ENCODE measurements around the gene EID2. TPM values are rescaled to one million over a fixed set of nuclear protein-coding genes. Genes with fewer than 3 reads are reported as not detected.
A peak's percentile ranks its signal among the peaks of the same experiment; 100 is the strongest.

The EID2 gene, protein sequence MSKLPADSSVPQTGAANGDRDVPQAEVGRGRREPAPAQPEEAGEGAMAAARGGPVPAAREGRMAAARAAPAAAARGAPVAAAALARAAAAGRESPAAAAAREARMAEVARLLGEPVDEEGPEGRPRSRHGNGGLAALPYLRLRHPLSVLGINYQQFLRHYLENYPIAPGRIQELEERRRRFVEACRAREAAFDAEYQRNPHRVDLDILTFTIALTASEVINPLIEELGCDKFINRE
- total RNA-seq: 10 to 100 TPM; 11.4 to 12.0 TPM

- Histone ChIP-seq H3K4me1 (ENCODE audit: control insufficient read depth in 1 of 2, low read depth in 2 of 2) (peaks cover 13 to 22% of the 10 kb centered on the region in 2 donors), H3K36me3 (no peaks in the 10 kb centered on the region), H3K27me3 (replicated peaks; ENCODE audit: insufficient read depth) (no peaks in the 10 kb centered on the region), H3K27ac (peak within 1 kb of the TSS; percentile 89 to 92), H3K4me3 (peak within 1 kb of the TSS; percentile 95), H3K9me3 (no peaks in the 10 kb centered on the region)
- DNase-seq (ENCODE audit: low spot score) (peak; percentile 85), ATAC-seq (ENCODE audit: insufficient number of reproducible peaks, low FRiP score, low read depth) (peak; percentile 68)
- TF ChIP-seq, protein P1, sequence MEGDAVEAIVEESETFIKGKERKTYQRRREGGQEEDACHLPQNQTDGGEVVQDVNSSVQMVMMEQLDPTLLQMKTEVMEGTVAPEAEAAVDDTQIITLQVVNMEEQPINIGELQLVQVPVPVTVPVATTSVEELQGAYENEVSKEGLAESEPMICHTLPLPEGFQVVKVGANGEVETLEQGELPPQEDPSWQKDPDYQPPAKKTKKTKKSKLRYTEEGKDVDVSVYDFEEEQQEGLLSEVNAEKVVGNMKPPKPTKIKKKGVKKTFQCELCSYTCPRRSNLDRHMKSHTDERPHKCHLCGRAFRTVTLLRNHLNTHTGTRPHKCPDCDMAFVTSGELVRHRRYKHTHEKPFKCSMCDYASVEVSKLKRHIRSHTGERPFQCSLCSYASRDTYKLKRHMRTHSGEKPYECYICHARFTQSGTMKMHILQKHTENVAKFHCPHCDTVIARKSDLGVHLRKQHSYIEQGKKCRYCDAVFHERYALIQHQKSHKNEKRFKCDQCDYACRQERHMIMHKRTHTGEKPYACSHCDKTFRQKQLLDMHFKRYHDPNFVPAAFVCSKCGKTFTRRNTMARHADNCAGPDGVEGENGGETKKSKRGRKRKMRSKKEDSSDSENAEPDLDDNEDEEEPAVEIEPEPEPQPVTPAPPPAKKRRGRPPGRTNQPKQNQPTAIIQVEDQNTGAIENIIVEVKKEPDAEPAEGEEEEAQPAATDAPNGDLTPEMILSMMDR (IDR thresholded peaks at IDR 0.05): peak; percentile 80
Measured at GRCh38 chr19:39539518-39540332, at the start of gene EID2. EID2 (minus strand) TSS chr19:39540161; CDS start chr19:39540079, 82 bp downstream.

DNA sequence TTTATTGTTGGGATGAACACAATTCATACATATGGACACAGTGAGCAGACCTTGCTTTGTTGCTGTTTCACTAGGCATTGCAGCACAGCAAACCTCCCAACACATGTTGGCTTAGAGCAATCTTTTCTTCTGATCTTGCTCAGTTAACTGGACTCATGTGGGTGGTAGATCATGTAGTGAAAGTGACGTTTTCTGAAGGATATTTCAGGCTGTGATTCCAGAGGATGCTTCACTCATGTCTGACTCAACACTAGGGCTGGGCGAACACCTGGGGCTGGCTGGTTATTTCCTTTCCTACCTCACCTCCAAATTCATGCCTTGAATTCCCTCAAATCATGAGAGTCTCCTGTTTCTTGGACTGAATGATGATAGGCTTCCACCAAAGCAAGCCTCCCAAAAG, 48.1 kb upstream of the EID2 start:
- H3K27ac ChIP-seq: no peak overlapping the region
- no peak for DNase-seq (ENCODE audit: low spot score)
- H3K4me3 ChIP-seq: no peak overlapping the region
- ATAC-seq (ENCODE audit: insufficient number of reproducible peaks, low FRiP score, low read depth): no peak
- TF ChIP-seq, protein P1 (IDR thresholded peaks at IDR 0.05): no peak
- no peaks in the 10 kb centered on the region for H3K4me1 ChIP-seq (ENCODE audit: control insufficient read depth in 1 of 2, low read depth in 2 of 2)
- no peaks in the 10 kb centered on the region for H3K9me3 ChIP-seq
- H3K27me3 ChIP-seq (replicated peaks; ENCODE audit: insufficient read depth): no peaks in the 10 kb centered on the region
- no peaks in the 10 kb centered on the region for H3K36me3 ChIP-seq

DNA sequence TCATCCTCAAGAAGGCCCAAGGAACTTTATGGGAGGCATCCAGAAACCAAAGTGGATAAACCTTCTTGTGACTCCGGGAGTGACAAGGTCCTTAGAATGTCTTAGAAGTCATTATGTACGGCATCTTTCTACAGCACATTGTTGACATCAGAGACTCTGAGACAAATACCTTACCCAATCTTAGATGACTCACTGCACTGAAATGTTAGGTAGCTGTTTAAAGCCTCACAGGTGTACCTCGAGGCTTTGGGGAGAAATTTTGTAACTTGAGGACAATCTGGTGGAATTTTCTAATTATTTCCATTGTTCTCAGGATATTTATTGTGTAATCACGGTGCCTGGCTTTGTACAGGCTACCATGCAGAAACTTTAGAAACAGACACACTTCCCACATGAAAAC, 47.5 kb upstream of the EID2 start:
- no peaks in the 10 kb centered on the region for H3K27me3 ChIP-seq (replicated peaks; ENCODE audit: insufficient read depth)
- H3K27ac ChIP-seq: no peak overlapping the region
- H3K4me1 ChIP-seq (ENCODE audit: control insufficient read depth in 1 of 2, low read depth in 2 of 2): no peaks in the 10 kb centered on the region
- no peak for ATAC-seq (ENCODE audit: insufficient number of reproducible peaks, low FRiP score, low read depth)
- H3K36me3 ChIP-seq: no peaks in the 10 kb centered on the region
- TF ChIP-seq, protein P1 (IDR thresholded peaks at IDR 0.05): no peak
- DNase-seq (ENCODE audit: low spot score): no peak
- no peak overlapping the region for H3K4me3 ChIP-seq
- H3K9me3 ChIP-seq: no peaks in the 10 kb centered on the region

DNA sequence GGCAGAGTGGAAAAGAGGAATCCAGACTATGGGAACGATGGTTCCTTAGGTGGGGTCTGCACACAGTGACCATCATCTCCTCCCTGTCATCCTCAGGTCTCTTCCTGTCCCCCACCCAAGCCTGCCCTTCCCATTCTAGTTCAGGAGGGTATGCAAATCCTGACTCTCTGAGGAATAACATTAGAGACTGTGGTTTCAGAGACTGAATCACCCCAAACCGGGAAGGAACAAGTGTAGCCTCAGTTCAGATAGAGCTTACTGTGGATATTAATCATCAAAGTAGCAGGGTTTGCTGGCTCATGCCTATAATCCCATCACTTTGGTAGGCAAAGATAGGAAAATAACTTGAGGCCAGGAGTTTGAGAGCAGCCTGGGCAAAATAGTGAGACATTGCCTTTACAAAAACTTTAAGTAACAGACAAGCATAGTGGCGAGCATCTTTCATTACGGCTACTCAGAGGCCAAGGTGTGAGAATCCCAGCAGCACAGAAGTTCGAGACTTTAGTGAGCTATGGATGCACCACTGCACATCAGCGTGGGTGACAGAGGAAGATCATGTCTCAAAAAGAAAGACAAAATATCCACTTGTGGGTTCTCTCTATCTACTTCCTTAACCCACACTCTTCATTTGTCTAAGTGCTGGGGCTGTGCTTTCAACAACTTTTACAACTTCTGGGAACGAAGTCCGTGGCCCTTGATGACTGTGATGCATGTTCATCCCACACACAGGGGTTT, 43.1 kb upstream of the EID2 start:
- Histone ChIP-seq H3K36me3 (no peaks in the 10 kb centered on the region), H3K27me3 (replicated peaks; ENCODE audit: insufficient read depth) (no peaks in the 10 kb centered on the region), H3K9me3 (no peaks in the 10 kb centered on the region), H3K4me1 (ENCODE audit: control insufficient read depth in 1 of 2, low read depth in 2 of 2) (no peaks in the 10 kb centered on the region), H3K4me3 (no peak overlapping the region), H3K27ac (no peak overlapping the region)
- no peak for DNase-seq (ENCODE audit: low spot score)
- TF ChIP-seq, protein P1 (IDR thresholded peaks at IDR 0.05): no peak
- no peak for ATAC-seq (ENCODE audit: insufficient number of reproducible peaks, low FRiP score, low read depth)

DNA sequence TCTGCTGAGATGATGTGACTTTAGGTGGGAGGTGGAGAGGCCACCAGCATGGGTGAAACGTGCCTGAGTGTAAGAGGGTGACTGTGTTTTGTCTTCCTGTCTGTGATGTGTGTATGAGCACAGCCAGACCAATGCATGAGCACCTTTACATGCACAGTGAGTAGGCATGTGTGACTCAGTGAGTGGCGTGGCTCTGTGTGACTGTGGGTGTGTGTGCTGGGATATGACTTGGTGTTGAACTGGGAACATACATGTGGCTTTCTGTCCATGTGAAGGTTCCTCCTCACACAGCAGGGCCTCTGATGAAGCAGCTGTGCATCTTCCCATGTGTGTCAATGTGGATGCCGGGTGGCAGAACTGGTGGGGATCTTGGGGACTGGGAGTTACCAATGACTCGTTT, 42.5 kb upstream of the EID2 start:
- Histone ChIP-seq H3K4me1 (ENCODE audit: control insufficient read depth in 1 of 2, low read depth in 2 of 2) (no peaks in the 10 kb centered on the region), H3K27me3 (replicated peaks; ENCODE audit: insufficient read depth) (no peaks in the 10 kb centered on the region), H3K9me3 (no peaks in the 10 kb centered on the region), H3K4me3 (no peak overlapping the region), H3K27ac (no peak overlapping the region), H3K36me3 (no peaks in the 10 kb centered on the region)
- ATAC-seq (ENCODE audit: insufficient number of reproducible peaks, low FRiP score, low read depth): no peak
- TF ChIP-seq, protein P1 (IDR thresholded peaks at IDR 0.05): no peak
- no peak for DNase-seq (ENCODE audit: low spot score)

Data from thoracic aorta (tissue), 2 donors.